GM12878 (cell line): Measurements from ENCODE around the gene PIGM. TPM values are rescaled to one million over a fixed set of nuclear protein-coding genes. Genes with fewer than 3 reads are reported as not detected.

Source experiments
- ATAC-seq: fragments of 200-7000 bp; cut with Tn5 transposase; 3 replicates; pipeline ENCODE4 v1.9.1; 2020; ENCODE audit warnings: mild to moderate bottlenecking, moderate library complexity
- BruUV-seq: library from RNA; stranded (reverse); fragments of 400-500 nt; replicated peaks from 2 replicates; lab custom pipeline; 2021; lab: Mats Ljungman, UMichigan
- CTCF ChIA-PET: fragments of 300-600 bp; sonication (Branson Sonifier 250); formaldehyde crosslinking; extraction: SDS; loops from one replicate; lab custom pipeline; 2021; ENCODE audit warnings: inconsistent platforms; lab: Yijun Ruan, JAX
- POLR2A ChIA-PET: fragments of 350-600 bp; formaldehyde crosslinking; extraction: SDS; loops from one replicate; lab custom pipeline; 2021; ENCODE audit warnings: inconsistent platforms; lab: Charles Lee
- RAD21 ChIA-PET: fragments of 300-600 bp; sonication (Branson Sonifier 250); formaldehyde crosslinking; loops from one replicate; lab custom pipeline; 2023; ENCODE audit warnings: antibody characterized with exemption; ENCODE audit not compliant: unreplicated experiment; lab: Charles Lee
- SMC1A ChIA-PET: fragments of 300-600 bp; sonication (Branson Sonifier 250); formaldehyde crosslinking; loops from one replicate; lab custom pipeline; 2023; ENCODE audit not compliant: unreplicated experiment, uncharacterized antibody; lab: Charles Lee
- DNase-seq: peaks from one replicate; pipeline ENCODE4 v3.0.0-alpha.2; 2011; ENCODE audit warnings: low read depth, low spot score
- FAIRE-seq: peaks from 3 replicates; lab custom pipeline; 2011; peaks lifted over from hg19 to GRCh38; lab: Jason Lieb, UNC
- H2AFZ ChIP-seq: 2 replicates; pipeline ENCODE4 v1.6.0; 2011; ENCODE audit warnings: low read depth, low read length, control low read depth; ENCODE audit not compliant: control insufficient read depth
- H3K27ac ChIP-seq: 2 replicates; pipeline ENCODE4 v1.5.1; 2011; ENCODE audit warnings: control low read depth; ENCODE audit not compliant: control insufficient read depth, insufficient read depth
- H3K27me3 ChIP-seq, 2 experiments: replicated peaks in 1 of 2; 2 replicates each; pipeline versions ENCODE4 v1.6.0 to v1.6.1; 2011; ENCODE audit warnings: low read length in 1 of 2; ENCODE audit not compliant: control insufficient read depth in 2 of 2, insufficient read depth in 2 of 2
- H3K36me3 ChIP-seq, 2 experiments: 2 replicates each; pipeline ENCODE4 v1.5.1; 2011; ENCODE audit warnings: low read length in 1 of 2; ENCODE audit not compliant: control insufficient read depth in 2 of 2, insufficient read depth in 2 of 2
- H3K4me1 ChIP-seq: 2 replicates; pipeline ENCODE4 v1.6.1; 2011; ENCODE audit warnings: mild to moderate bottlenecking, low read length, moderate library complexity, mixed read lengths; ENCODE audit not compliant: control insufficient read depth, insufficient read depth
- H3K4me2 ChIP-seq: 2 replicates; pipeline ENCODE4 v1.6.0; 2011; ENCODE audit warnings: control low read depth; ENCODE audit not compliant: control insufficient read depth, insufficient read depth
- H3K4me3 ChIP-seq: fragments of 200-600 bp; sonication (generic); 2 replicates; pipeline ENCODE4 v1.5.1; 2016
- H3K79me2 ChIP-seq: 2 replicates; pipeline ENCODE4 v1.6.0; 2011; ENCODE audit warnings: low read length; ENCODE audit not compliant: control insufficient read depth, insufficient read depth
- H3K9ac ChIP-seq: 2 replicates; pipeline ENCODE4 v1.8.0; 2011; ENCODE audit warnings: low read length, control low read depth, mixed read lengths; ENCODE audit not compliant: control insufficient read depth, insufficient read depth
- H3K9me3 ChIP-seq: replicated peaks from 3 replicates; pipeline ENCODE4 v1.5.1; 2011; ENCODE audit warnings: mild to moderate bottlenecking, low read length; ENCODE audit not compliant: control insufficient read depth, insufficient read depth
- H4K20me1 ChIP-seq: 2 replicates; pipeline ENCODE4 v1.6.0; 2011; ENCODE audit not compliant: control insufficient read depth, insufficient read depth
- CBX5 ChIP-seq: sonication (generic); IDR thresholded peaks from 2 replicates; pipeline ENCODE4 v1.6.1; 2016; ENCODE audit warnings: low read depth, moderate library complexity, mild to moderate bottlenecking, inconsistent platforms
- CREM ChIP-seq: IDR thresholded peaks from 2 replicates; pipeline ENCODE4 v1.6.1; 2014; ENCODE audit warnings: antibody characterized with exemption, low read depth
- NFYB ChIP-seq: IDR thresholded peaks from 2 replicates; pipeline ENCODE4 v1.6.1; 2011; ENCODE audit warnings: low read depth, mild to moderate bottlenecking, low read length, improper control_type of control experiment, moderate library complexity; ENCODE audit not compliant: insufficient read depth
- PAX8 ChIP-seq: fragments of 450-650 bp; IDR thresholded peaks from 2 replicates; pipeline ENCODE4 v1.6.1; 2017; ENCODE audit warnings: mild to moderate bottlenecking, moderate library complexity
- RAD51 ChIP-seq: fragments of 450-650 bp; IDR thresholded peaks from 2 replicates; pipeline ENCODE4 v1.6.1; 2016; ENCODE audit warnings: moderate library complexity, mild to moderate bottlenecking, inconsistent platforms
- SMC3 ChIP-seq: IDR thresholded peaks from 2 replicates; pipeline ENCODE4 v1.6.1; 2011; ENCODE audit warnings: low read length, improper control_type of control experiment, borderline replicate concordance
- SUZ12 ChIP-seq: fragments of 200-600 bp; sonication (generic); IDR thresholded peaks from one replicate; pipeline ENCODE4 v1.6.1; 2018; ENCODE audit warnings: antibody characterized with exemption, mild to moderate bottlenecking; ENCODE audit not compliant: unreplicated experiment
- WGBS: methylation state at CpG from one replicate; pipeline ENCODE4 v1.1.6; 2016; ENCODE audit warnings: low lambda C conversion rate; ENCODE audit not compliant: insufficient replicate concordance, insufficient coverage; ENCODE audit errors: missing lambda C conversion rate; 5-methylcytosine and 5-hydroxymethylcytosine counted together
- in situ Hi-C: fragments of 300-500 bp; cut with MboI; formaldehyde crosslinking; loops from 9 replicates; pipeline ENCODE4 v1.14.3; 2018; ENCODE audit warnings: mixed read lengths
- intact Hi-C: fragments of 100-400 bp; cut with micrococcal nuclease; formaldehyde crosslinking; loops from one replicate; pipeline ENCODE4 v1.14.2; 2022; ENCODE audit not compliant: unreplicated experiment
- polyA plus RNA-seq, 11 experiments: library from polyadenylated mRNA; depleted of rRNA in 4 of 11; unstranded in 6 of 11; stranded (reverse) in 5 of 11; fragments of >200 nt; fragmentation: Nextera tagmentation in 4 of 11; fragmentation: Illumina TruSeq in 1 of 11; extraction: Ambion mirVana in 4 of 11; extraction: Trizol in 1 of 11; gene quantifications; 1 replicate in 1 of 11; 2 replicates in 10 of 11; pipeline versions ENCODE4 v1.2.1 to v1.2.3, GENCODE V29; 2011 to 2016; ENCODE audit warnings: inconsistent platforms in 2 of 11, missing spikeins in 2 of 11, low read depth in 1 of 11
- total RNA-seq, 4 experiments: library from RNA; depleted of rRNA in 3 of 4; stranded (reverse); fragments of >200 nt in 3 of 4; fragmentation: Illumina TruSeq in 1 of 4; extraction: Trizol in 1 of 4; gene quantifications; 2 replicates each; pipeline versions ENCODE4 v1.2.1 to v1.2.3, GENCODE V29; 2013 to 2021
- TF ChIP-seq, protein P1 (sequence below): fragments of 450-650 bp; IDR thresholded peaks from 2 replicates; pipeline ENCODE4 v1.6.1; 2017; ENCODE audit warnings: low read depth, mild to moderate bottlenecking, moderate library complexity

The PIGM gene
- total and polyA plus RNA-seq, 10 of the 15 experiments (the other 5 are each of a cell fraction or from before 2014, with no cell fraction given): 2.6 to 6.1 (median 4.6) TPM

GRCh38 chr1:160005070-160005469 lies 26.7 kb downstream of the PIGM start (continued):
- TF ChIP-seq, protein P1, sequence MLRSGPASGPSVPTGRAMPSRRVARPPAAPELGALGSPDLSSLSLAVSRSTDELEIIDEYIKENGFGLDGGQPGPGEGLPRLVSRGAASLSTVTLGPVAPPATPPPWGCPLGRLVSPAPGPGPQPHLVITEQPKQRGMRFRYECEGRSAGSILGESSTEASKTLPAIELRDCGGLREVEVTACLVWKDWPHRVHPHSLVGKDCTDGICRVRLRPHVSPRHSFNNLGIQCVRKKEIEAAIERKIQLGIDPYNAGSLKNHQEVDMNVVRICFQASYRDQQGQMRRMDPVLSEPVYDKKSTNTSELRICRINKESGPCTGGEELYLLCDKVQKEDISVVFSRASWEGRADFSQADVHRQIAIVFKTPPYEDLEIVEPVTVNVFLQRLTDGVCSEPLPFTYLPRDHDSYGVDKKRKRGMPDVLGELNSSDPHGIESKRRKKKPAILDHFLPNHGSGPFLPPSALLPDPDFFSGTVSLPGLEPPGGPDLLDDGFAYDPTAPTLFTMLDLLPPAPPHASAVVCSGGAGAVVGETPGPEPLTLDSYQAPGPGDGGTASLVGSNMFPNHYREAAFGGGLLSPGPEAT: no peak
- TF ChIP-seq SUZ12: no peak
- no peak for TF ChIP-seq CBX5

- ChIA-PET SMC1A (interaction anchor here (1.1 to 8.4 kb wide), 3 partner anchors 69 to 206 kb away, joined by 3 to 122 read pairs (median 4); no protein-coding TSS in a partner anchor), POLR2A (interaction anchor here (0.7 kb wide), 1 partner anchor 11 kb away, joined by 3 read pairs; no protein-coding TSS in a partner anchor), CTCF (interaction anchor here (1.1 to 12.5 kb wide), 7 partner anchors 12 to 205 kb away, joined by 3 to 422 read pairs (median 52); partner anchors contain the start of genes FCRL6, KCNJ9 and TAGLN2), RAD21 (interaction anchor here (0.6 to 1.2 kb wide), 5 partner anchors 66 to 1490 kb away, joined by 3 to 5 read pairs (median 4); no protein-coding TSS in a partner anchor)
- Histone ChIP-seq H3K27ac (no peak overlapping the region), H4K20me1 (no peaks in the 10 kb centered on the region), H3K36me3 (no peaks in the 10 kb centered on the region), H3K27me3 (no peaks in the 10 kb centered on the region; a peak in 1 of 4 replicates), H3K4me1 (no peaks in the 10 kb centered on the region), H2AFZ (no peak overlapping the region), H3K79me2 (no peaks in the 10 kb centered on the region), H3K4me3 (no peak overlapping the region), H3K9me3 (no peaks in the 10 kb centered on the region), H3K9ac (no peak overlapping the region), H3K4me2 (no peak overlapping the region)
- no peak for FAIRE-seq
- in situ Hi-C loops: no loop called here
- DNase-seq: no peak
- no peak for ATAC-seq
- no TSS peak for BruUV-seq
- intact Hi-C loops: no loop called here
- 46% methylated on average over 2 of the region's 2 CpGs for WGBS
- TF ChIP-seq CREM (no peak), PAX8 (no peak), NFYB (no peak), RAD51 (no peak), SMC3 (no peak)
- TF ChIP-seq, all 136 proteins: peak for 0
Measured at GRCh38 chr1:160004425-160004824, 27.4 kb downstream of the PIGM start.
